KG1 (cell line): ENCODE data around the gene GIPC3.
A peak's percentile ranks its signal among the peaks of the same experiment; 100 is the strongest.
"Not testable (repeated sequence)": the region's sequence is repeated elsewhere in the genome, so short reads cannot be mapped to it uniquely, and the experiment has no call there.

ENCODE experiments used
- DNase-seq: peaks from one replicate; lab custom pipeline; 2025; lab: John Stamatoyannopoulos, UW

Gene GIPC3

DNA sequence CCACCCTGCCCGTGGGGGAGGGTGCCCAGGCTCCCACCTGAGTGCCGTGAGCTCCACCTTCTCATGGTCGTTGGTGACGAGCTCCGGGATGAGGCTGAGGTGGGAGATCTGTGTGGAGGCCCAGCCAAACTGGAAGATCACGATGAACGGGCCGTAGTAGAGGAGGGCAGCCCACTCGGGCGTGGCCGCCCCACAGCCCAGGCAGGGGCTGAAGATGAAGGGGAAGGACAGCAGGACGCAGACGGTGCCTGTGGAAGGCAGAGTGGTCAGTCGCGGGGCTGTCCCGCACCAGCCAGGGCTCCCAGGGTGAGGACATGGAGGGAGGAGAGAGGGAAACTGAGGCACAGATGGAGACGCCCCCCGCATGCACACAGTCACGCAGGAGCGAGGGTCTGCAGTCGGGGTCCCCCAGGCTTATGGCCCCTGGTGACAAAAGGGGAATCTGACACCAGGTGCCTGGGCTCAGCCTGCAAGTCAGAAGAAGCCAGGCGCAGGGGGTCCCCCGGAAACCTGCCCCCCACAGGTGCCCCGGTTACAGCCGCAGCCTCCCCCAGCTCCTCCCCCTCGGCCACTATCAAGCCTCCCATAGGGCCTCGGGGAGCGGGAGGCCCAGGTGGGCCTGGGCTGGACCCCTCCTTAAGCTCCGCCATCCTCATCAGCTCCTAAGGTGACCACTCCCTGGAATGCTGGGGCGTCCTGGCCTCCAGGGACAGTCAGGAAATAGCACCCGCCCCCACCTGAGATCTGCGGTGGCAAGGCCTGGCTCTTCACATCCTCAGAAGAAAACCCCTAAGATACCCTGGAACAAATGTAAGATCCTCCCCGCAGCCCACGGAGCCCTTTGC, 34.1 kb upstream of the GIPC3 start:
- no peak for DNase-seq

- DNase-seq = no peak
Observed at GRCh38 chr19:3551792-3552095, 33.5 kb upstream of the GIPC3 start.

GRCh38 chr19:3554254-3555083, 30.8 kb upstream of the GIPC3 start:
- DNase-seq = no peak

GRCh38 chr19:3555653-3556422, 29.4 kb upstream of the GIPC3 start:
- DNase-seq = no peak

DNA sequence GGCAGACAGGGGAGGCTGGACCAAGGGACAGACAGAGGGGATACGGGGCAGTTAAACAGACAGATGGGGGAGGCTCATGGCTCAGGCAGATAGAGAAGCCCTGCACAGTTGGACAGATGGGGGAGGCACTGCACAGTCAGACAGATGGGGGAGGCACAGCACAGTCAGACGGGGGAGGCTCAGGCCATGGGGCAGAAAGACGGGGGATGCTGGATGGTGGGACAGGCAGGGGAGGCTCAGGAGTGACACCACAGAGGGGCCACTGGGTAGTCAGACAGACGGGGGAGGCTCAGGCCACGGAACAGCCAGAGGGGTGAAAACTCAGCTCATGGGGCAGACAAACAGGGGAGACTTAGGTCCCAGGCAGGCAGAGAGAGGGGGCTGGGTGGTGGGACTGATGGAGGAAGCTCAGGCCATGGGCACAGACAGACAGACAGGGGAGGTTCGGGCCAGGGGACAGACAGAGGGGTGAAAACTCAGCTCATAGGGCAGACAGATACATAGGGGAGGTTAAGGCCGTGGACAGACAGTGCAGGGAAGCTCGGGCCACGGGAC, 28.8 kb upstream of the GIPC3 start:
- DNase-seq = no peak

DNA sequence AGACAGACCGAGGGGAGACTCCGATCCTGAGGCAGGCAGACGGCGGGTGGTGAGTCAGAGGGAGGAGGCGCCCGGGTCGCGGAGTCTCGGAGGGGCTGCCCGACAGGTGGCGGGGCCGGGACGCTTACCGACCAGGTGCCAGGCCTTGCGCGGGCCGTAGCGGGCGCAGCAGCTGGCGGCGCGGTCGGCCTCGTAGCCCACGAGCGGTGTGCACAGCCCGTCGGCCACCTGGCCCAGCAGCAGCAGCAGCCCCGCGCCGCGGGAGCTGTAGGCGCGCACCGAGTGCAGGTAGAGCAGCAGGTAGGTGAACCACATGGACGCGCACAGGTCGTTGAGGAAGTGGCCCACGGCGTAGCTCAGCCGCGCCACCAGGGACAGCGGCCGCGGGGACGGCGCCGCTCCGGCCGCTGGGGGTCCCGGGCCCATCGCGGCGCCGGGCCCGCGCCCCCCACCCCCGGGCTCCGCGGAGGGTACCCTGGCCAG, 28.3 kb upstream of the GIPC3 start:
- DNase-seq = no peak

DNA sequence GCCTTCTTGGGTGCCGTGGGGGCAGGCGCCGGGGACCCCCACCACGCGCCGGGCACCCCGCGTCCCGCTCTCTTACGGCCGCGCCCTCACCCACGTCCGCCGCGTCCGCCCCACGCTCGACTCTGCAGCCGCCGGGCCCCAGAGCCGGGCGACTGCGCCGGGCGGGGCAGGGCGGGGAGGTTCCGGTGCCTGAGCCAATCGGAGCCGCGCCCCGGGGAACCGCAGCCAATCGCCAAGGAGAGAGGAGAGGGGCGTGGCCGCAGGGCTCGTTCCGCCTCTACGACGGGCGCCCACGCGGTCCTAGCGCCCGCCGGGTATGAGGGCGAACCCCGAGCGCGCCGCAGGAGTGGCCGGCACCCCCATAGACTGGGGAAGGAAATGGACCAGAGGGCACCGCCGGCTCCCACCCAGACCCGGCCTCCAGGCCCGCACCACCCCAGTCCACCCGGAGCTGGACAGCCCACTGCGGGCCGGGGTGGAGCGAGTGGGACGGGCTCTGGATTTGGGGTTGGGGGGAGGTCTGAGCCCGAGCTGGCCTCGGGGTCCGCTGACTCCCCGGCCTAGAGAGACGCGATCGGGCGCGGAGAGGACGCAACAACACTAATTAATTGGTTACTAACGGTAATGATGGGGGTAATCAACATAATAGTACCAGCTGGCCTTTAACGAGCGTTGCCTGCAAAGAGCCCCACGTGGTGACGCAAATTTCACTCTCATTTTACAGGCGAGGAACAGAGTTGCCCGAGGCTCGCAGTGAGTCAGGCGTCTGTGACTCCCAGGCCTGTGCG, 27.6 kb upstream of the GIPC3 start, which contains the start of gene MFSD12:
TSS of gene MFSD12 (minus strand) at position 126 of the 788 bp plus-strand sequence. CDS start 183 bp downstream, outside the sequence.
- peak; percentile 89 for DNase-seq

DNA sequence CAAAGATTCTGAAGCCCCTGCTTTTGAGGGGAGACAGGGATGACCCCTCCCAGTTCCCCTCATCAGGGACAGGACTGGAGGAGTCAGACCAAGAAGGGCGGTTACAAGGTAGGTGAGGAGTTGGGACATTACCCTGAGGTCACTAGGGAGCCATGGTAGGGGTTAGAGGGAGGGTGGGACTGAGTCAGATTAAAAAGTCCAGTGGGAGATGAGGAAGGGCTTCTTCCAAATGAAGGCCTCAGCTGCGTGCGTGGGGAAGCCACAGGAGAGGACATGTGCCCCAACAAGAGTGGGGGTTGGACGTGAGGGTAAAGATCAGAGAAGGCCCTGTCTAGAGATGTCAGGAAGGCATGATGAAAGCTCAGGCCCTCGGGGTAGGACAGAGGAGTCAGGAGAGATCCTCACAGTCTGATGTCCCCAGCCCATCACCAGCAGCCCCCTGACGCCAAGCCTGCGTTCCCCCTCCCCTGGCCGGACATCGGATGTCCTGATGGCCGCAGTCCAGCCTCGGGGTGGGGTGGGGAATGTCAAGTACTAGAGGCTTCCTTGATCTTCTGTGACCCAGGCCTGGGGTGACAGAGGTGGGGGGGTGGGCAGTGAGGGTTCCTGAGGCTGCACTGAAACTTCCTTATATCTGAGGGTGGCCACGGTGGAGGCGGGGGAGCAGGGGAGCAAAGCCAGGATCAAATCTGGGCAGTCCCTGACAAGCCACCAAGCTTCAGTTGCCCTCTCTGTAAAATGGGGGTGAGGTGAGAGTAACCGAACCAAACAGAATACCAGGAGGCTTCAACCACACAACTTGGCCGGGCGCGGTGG, 21.4 kb upstream of the GIPC3 start:
- DNase-seq = no peak

DNA sequence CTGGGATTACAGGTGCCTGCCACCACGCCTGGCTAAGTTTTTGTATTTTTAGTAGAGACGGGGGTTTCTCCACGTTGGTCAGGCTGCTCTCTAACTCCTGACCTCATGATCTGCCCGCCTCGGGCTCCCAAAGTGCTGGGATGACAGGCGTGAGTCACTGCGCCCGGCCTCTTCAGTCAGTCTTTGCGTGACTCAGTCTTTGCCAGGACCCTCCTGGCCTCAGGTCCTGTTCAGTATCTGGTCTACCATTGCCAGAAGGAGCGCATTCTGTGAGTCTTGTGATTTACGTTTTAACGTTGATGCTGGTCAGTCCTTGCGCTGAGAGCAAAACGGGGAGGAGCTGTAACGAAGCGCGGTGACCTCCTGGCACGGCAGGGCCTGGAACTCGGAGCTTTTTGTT, 20.1 kb upstream of the GIPC3 start:
- DNase-seq = no peak

- not testable (repeated sequence) for DNase-seq
Observed at GRCh38 chr19:3570042-3570441, 15.2 kb upstream of the GIPC3 start.

- no peak for DNase-seq
Observed at GRCh38 chr19:3570606-3571011, 14.7 kb upstream of the GIPC3 start.

- DNase-seq = peak; percentile 91
Observed at GRCh38 chr19:3572132-3572854, 13.0 kb upstream of the GIPC3 start.

DNA sequence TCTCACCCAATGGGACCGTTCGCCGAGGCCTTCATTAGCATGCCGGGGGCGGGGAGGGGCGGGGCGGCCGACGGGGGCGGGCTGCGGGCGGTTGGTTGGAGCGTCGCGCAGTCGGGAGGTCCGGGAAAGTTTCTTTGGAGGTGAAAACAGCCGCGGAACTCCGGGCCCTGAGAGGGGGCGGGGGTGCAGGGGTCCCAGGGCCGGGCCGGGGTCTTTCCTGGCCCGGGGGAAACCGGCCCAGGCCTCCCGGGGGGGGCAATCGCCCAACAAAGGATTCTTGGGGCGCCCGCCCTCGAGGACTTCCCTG, 12.5 kb upstream of the GIPC3 start, which contains the start of gene HMG20B:
TSS of gene HMG20B (plus strand) at position 90 of the 307 bp plus-strand sequence. CDS start 366 bp downstream, outside the sequence.
- DNase-seq = no peak

DNA sequence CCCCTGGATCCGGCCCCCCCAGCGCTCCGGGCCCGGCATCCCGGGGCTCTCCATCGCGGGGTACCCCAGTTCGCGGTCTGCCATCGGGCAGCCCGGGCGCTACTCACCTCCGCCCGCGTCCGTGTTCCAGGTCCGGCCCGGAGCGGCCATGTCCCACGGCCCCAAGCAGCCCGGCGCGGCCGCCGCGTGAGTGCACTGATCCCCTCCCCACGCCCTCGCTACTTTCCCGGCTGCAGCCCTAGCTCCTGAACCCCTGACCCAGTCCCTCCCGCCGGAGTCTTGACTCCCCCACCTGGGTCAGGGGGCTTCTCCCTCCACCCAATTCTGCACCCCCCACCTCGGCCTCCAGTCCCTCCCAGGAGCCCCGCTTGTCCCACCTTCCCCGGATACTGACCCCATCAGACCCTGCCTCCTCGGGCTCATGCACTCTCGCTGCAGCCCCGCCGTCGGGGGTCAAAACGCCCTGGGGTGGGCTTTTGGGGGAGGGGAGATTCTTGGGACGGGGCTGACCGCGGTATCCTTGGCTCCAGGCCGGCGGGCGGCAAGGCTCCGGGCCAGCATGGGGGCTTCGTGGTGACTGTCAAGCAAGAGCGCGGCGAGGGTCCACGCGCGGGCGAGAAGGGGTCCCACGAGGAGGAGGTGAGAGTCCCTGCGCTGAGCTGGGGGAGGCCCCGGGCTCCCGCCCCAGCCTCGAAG, 12.0 kb upstream of the GIPC3 start:
- DNase-seq = no peak

DNA sequence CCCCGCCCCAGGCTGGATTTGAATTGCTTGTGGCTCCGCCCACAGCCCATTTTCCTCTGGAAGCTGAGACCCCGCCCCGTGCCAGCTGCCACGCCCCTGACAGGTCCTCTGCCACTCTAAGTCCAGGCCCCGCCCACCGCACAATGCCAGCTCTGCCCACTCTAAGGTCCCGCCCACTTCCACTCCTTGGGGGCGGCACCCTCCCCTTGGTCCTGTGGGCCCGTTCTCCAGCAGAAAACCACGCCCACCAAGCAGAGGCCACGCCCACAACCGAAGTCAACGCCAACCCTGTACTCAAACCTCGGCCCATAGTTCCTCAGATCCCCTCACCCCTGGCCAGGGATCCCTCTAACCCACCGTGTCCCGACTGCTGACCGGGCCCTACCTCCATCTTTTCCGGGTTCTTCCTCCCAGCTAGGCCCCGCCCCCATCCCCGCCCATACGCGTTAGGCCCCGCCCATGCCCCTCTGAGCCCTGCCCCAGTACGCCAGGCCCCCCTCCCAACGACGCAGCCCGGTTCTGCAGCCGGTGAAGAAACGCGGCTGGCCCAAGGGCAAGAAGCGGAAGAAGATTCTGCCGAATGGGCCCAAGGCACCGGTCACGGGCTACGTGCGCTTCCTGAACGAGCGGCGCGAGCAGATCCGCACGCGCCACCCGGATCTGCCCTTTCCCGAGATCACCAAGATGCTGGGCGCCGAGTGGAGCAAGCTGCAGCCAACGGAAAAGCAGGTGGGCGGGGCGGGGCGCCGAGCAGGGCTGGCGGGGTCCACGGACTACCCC, 11.2 kb upstream of the GIPC3 start:
- peak; percentile 58 for DNase-seq

DNA sequence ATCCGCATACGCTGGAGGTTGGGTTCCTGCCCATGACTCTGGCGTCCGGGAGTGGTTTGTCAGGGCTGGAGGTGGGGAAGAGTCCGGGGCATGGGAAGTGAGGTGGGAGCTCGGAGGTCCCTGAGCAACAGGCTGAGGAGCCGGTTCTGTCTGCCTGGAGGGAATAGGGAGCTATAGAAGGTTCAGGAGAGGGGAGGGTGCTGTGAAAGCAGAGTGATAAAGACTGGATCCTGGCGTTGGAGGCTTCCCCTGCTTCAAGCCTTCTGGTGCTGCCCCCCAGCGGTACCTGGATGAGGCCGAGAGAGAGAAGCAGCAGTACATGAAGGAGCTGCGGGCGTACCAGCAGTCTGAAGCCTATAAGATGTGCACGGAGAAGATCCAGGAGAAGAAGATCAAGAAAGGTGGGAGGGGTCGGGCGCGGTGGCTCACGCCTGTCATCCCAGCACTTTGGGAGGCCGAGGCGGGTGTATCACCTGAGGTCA, 10.0 kb upstream of the GIPC3 start:
- no peak for DNase-seq

DNA sequence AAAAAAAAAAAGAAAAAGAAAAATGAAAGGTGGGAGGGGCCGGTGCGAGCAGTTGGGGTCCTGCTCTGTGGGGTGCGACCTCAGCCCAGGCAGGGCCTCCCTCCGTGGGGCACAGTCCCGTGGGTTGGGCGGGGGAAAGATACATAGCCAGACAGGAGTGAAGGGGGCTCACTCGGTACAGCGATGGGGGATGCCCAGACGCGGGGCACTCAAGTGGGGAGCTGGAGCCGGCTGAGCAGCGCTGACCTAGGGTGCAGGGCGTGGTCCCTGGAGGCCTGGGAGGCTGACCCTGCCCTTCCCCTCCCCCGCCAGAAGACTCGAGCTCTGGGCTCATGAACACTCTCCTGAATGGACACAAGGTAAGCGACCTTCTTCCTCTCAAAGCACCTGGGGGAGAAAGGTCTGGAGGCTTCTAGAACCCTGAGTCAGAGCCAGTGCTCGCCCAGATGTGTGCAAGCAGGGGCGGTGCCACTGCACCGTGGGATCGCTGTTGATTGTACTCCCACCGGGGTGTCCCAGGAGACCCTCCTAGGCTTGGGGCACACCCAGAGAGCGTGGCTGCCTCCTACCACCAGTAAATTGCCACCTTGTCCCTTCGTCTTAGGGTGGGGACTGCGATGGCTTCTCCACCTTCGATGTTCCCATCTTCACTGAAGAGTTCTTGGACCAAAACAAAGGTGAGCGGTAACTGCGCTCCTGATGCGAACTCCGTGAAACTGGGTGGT, 9.2 kb upstream of the GIPC3 start:
- DNase-seq = no peak
